H1 (cell line): ENCODE results near the gene HINT3. TPM values are rescaled to one million over a fixed set of nuclear protein-coding genes. Genes with fewer than 3 reads are reported as not detected.

Experiments used
- CTCF ChIA-PET: fragments of 300-600 bp; sonication (Branson Sonifier 250); formaldehyde crosslinking; loops from one replicate; lab custom pipeline; 2021; ENCODE audit not compliant: partially characterized antibody; lab: Charles Lee
- POLR2A ChIA-PET: fragments of 300-600 bp; sonication (Branson Sonifier 250); formaldehyde crosslinking; loops from one replicate; lab custom pipeline; 2021; ENCODE audit warnings: inconsistent platforms; ENCODE audit not compliant: partially characterized antibody; lab: Charles Lee
- DNase-seq, 2 experiments: peaks; one replicate each; pipeline versions ENCODE4 v3.0.0 to v3.0.0-alpha.2; 2010 to 2022; ENCODE audit warnings: low spot score in 2 of 2, low read depth in 1 of 2, mixed read lengths in 1 of 2
- FAIRE-seq: peaks from 2 replicates; lab custom pipeline; 2011; peaks lifted over from hg19 to GRCh38; lab: Jason Lieb, UNC
- H2AFZ ChIP-seq: 2 replicates; pipeline ENCODE4 v1.8.1; 2012; ENCODE audit warnings: low read length, inconsistent platforms
- H2AK5ac ChIP-seq: 2 replicates; pipeline ENCODE4 v1.6.1; 2013; ENCODE audit warnings: low read depth, low read length
- H2BK120ac ChIP-seq: replicated peaks from 2 replicates; pipeline ENCODE3; 2013; ENCODE audit warnings: low read depth, low read length, inconsistent platforms
- H2BK12ac ChIP-seq: 2 replicates; pipeline ENCODE4 v1.6.1; 2013; ENCODE audit warnings: low read depth, low read length
- H2BK15ac ChIP-seq: 2 replicates; pipeline ENCODE4 v1.6.1; 2013; ENCODE audit warnings: low read length
- H2BK20ac ChIP-seq: 2 replicates; pipeline ENCODE4 v1.6.1; 2013; ENCODE audit warnings: low read length
- H2BK5ac ChIP-seq: 2 replicates; pipeline ENCODE4 v1.6.1; 2013; ENCODE audit warnings: low read depth, low read length
- H3K14ac ChIP-seq: 2 replicates; pipeline ENCODE4 v1.6.1; 2013; ENCODE audit warnings: inconsistent platforms; ENCODE audit not compliant: insufficient read length
- H3K18ac ChIP-seq: 2 replicates; pipeline ENCODE4 v1.6.1; 2013; ENCODE audit warnings: low read length; ENCODE audit errors: extremely low read depth
- H3K23ac ChIP-seq: 2 replicates; pipeline ENCODE4 v1.6.1; 2013; ENCODE audit warnings: inconsistent platforms; ENCODE audit not compliant: insufficient read length
- H3K23me2 ChIP-seq: 2 replicates; pipeline ENCODE4 v1.6.1; 2013; ENCODE audit warnings: low read depth, low read length
- H3K27ac ChIP-seq: 2 replicates; pipeline ENCODE4 v1.6.1; 2011; ENCODE audit warnings: low read depth, low read length, inconsistent platforms
- H3K27me3 ChIP-seq, 4 experiments: replicated peaks in 1 of 4; 1 replicate in 1 of 4; 2 replicates in 3 of 4; pipeline versions ENCODE4 v1.6.1 to v1.8.1; 2011 to 2013; ENCODE audit warnings: low read length in 3 of 4, mild to moderate bottlenecking in 3 of 4, inconsistent platforms in 2 of 4, mixed read lengths in 2 of 4, moderate library complexity in 1 of 4; ENCODE audit not compliant: control insufficient read depth in 3 of 4, insufficient read depth in 3 of 4; ENCODE audit errors: extremely low read depth in 1 of 4
- H3K36me3 ChIP-seq, 4 experiments: 2 replicates each; pipeline versions ENCODE4 v1.6.1 to v1.8.1; 2011 to 2013; ENCODE audit warnings: mild to moderate bottlenecking in 4 of 4, low read length in 3 of 4, moderate library complexity in 2 of 4, control low read depth in 1 of 4, inconsistent platforms in 1 of 4; ENCODE audit not compliant: insufficient read depth in 4 of 4, control insufficient read depth in 2 of 4
- H3K4ac ChIP-seq: replicated peaks from 2 replicates; pipeline ENCODE3; 2013; ENCODE audit warnings: low read length, low read depth, mixed read lengths, inconsistent platforms; ENCODE audit not compliant: insufficient read length
- H3K4me1 ChIP-seq, 4 experiments: replicated peaks in 1 of 4; 1 replicate in 1 of 4; 2 replicates in 3 of 4; pipeline versions ENCODE4 v1.6.1 to v1.8.1; 2011 to 2013; ENCODE audit warnings: low read length in 3 of 4, inconsistent platforms in 2 of 4, mixed read lengths in 1 of 4; ENCODE audit not compliant: insufficient read depth in 4 of 4, control insufficient read depth in 3 of 4
- H3K4me2 ChIP-seq, 2 experiments: 2 replicates each; pipeline versions ENCODE4 v1.6.1 to v1.8.1; 2011 to 2013; ENCODE audit warnings: low read depth in 2 of 2, low read length in 2 of 2, control low read depth in 1 of 2, inconsistent platforms in 1 of 2, mild to moderate bottlenecking in 1 of 2; ENCODE audit not compliant: insufficient read depth in 1 of 2
- H3K4me3 ChIP-seq, 4 experiments: fragments of 200-600, 300-600 bp in 1 of 4; sonication (generic), shearing (Covaris generic), sonication (Bioruptor Twin) in 1 of 4; 2 replicates each; pipeline versions ENCODE4 v1.5.1 to v1.8.1; 2011 to 2016; ENCODE audit warnings: low read length in 4 of 4, low read depth in 3 of 4, control low read depth in 2 of 4, inconsistent platforms in 2 of 4, mild to moderate bottlenecking in 2 of 4, mixed read lengths in 1 of 4, moderate library complexity in 1 of 4; ENCODE audit not compliant: insufficient read depth in 2 of 4; ENCODE audit errors: extremely low read depth in 1 of 4
- H3K56ac ChIP-seq: replicated peaks from 2 replicates; pipeline ENCODE3; 2013; ENCODE audit warnings: low read depth, mild to moderate bottlenecking, mixed read lengths, low read length, inconsistent platforms; ENCODE audit not compliant: insufficient read length
- H3K79me1 ChIP-seq: 2 replicates; pipeline ENCODE4 v1.6.1; 2013; ENCODE audit warnings: low read depth, low read length, control low read depth
- H3K79me2 ChIP-seq, 2 experiments: 2 replicates each; pipeline versions ENCODE4 v1.6.1 to v1.8.1; 2012 to 2013; ENCODE audit warnings: low read length in 2 of 2, mild to moderate bottlenecking in 2 of 2, inconsistent platforms in 1 of 2; ENCODE audit not compliant: insufficient read depth in 2 of 2, control insufficient read depth in 1 of 2
- H3K9ac ChIP-seq, 4 experiments: replicated peaks in 1 of 4; 1 replicate in 1 of 4; 2 replicates in 3 of 4; pipeline versions ENCODE4 v1.6.1 to v1.8.1; 2011 to 2013; ENCODE audit warnings: low read depth in 3 of 4, low read length in 3 of 4, control low read depth in 2 of 4, mild to moderate bottlenecking in 2 of 4, moderate library complexity in 2 of 4, inconsistent platforms in 1 of 4; ENCODE audit errors: extremely low read depth in 1 of 4
- H3K9me3 ChIP-seq, 2 experiments: 2 replicates each; pipeline versions ENCODE4 v1.6.1 to v1.8.1; 2012 to 2013; ENCODE audit warnings: mild to moderate bottlenecking in 2 of 2, moderate library complexity in 2 of 2, control low read depth in 1 of 2, inconsistent platforms in 1 of 2, low read depth in 1 of 2, low read length in 1 of 2, mixed read lengths in 1 of 2; ENCODE audit not compliant: insufficient read depth in 2 of 2
- H4K20me1 ChIP-seq, 2 experiments: replicated peaks in 1 of 2; 2 replicates each; pipeline versions ENCODE3 to v1.8.1; 2011 to 2013; ENCODE audit warnings: inconsistent platforms in 2 of 2, low read length in 2 of 2, mild to moderate bottlenecking in 1 of 2; ENCODE audit not compliant: insufficient read depth in 2 of 2, control insufficient read depth in 1 of 2
- H4K5ac ChIP-seq: 2 replicates; pipeline ENCODE4 v1.6.1; 2013; ENCODE audit warnings: low read length, low read depth, mixed read lengths, inconsistent platforms; ENCODE audit not compliant: insufficient read length
- H4K8ac ChIP-seq: 2 replicates; pipeline ENCODE4 v1.8.0; 2013; ENCODE audit warnings: mild to moderate bottlenecking, moderate library complexity, low read length, inconsistent platforms; ENCODE audit not compliant: insufficient read depth; ENCODE audit errors: extremely low read depth
- H4K91ac ChIP-seq: replicated peaks from 2 replicates; pipeline ENCODE3; 2013; ENCODE audit warnings: low read length, mixed read lengths, inconsistent platforms; ENCODE audit not compliant: insufficient read length
- CBX8 ChIP-seq: fragments of 300-800, 300-1000 bp; sonication (generic); IDR thresholded peaks from 2 replicates; pipeline ENCODE4 v1.7.1; 2016; ENCODE audit warnings: low read depth, low read length, borderline replicate concordance
- SP1 ChIP-seq: IDR thresholded peaks from 2 replicates; pipeline ENCODE4 v1.6.1; 2011; ENCODE audit warnings: low read depth, low read length
- WGBS, 2 experiments: shearing (Covaris generic) in 1 of 2; methylation state at CpG; one replicate each; pipeline versions ENCODE4 v1.1.6 to v1.1.7; 2013 to 2015; ENCODE audit warnings: low lambda C conversion rate in 2 of 2, mixed read lengths in 2 of 2, inconsistent platforms in 1 of 2, low coverage in 1 of 2, missing lambda C conversion rate in 1 of 2; ENCODE audit not compliant: insufficient replicate concordance in 2 of 2, insufficient coverage in 1 of 2, insufficient read length in 1 of 2; ENCODE audit errors: extremely low coverage in 1 of 2, missing lambda C conversion rate in 1 of 2; 5-methylcytosine and 5-hydroxymethylcytosine counted together
- polyA plus RNA-seq, 7 experiments: library from polyadenylated mRNA; depleted of rRNA in 3 of 7; stranded (reverse) in 5 of 7; unstranded in 2 of 7; fragments of >200 nt in 5 of 7; fragments of 200-250 nt in 2 of 7; gene quantifications; 1 replicate in 5 of 7; 2 replicates in 1 of 7; 4 replicates in 1 of 7; pipeline versions ENCODE4 v1.2.1 to v1.2.3, GENCODE V29; 2011 to 2013; ENCODE audit warnings: missing spikeins in 2 of 7, mixed read lengths in 2 of 7
- total RNA-seq: library from RNA; stranded (reverse); fragmentation: NEBNext Ultra II Directional; extraction: Animal tissue kit (Norgen Biotek cat#: 25700); gene quantifications from 2 replicates; pipeline ENCODE4 v1.2.1, GENCODE V29; 2021

HINT3 gene
- total and polyA plus RNA-seq, 2 of the 8 experiments (the other 6 are each of a cell fraction or from before 2014, with no cell fraction given) = 1.2 to 7.8 TPM

DNA sequence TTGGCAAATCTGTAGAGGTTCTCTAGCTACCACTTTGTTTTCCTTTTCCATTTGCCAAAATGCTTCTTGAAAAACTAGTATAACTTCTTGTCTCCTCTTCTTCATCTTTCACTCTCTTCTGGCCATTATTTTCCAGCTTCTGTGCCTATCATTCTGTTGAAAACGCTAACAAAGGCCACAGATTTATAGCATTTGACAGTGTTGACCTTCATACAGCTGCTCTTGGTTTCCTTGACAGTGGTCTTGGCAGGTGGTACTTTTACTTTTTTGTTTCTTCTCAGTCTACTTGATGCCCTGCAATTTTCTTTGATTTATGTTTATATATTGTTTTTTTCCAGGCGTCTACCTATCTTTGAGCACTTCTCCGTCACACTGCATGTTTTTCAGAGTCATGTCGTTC, 53.5 kb downstream of the HINT3 start:
- 92% methylated on average over 4 of the region's 4 CpGs; no CpG with 5 or more reads in 1 of the 2 experiments for WGBS, 2 experiments
- ChIA-PET POLR2A (no interaction called here), CTCF (interaction anchor here (5.4 kb wide), 1 partner anchor 12 kb away, joined by 39 read pairs; no protein-coding TSS in a partner anchor)
- H3K23ac ChIP-seq = no peak overlapping the region
- H2BK12ac ChIP-seq = no peak overlapping the region
- H3K4me2 ChIP-seq = no peak overlapping the region
- H3K14ac ChIP-seq = no peak overlapping the region
- no peaks in the 10 kb centered on the region for H3K4me1 ChIP-seq
- H2BK5ac ChIP-seq = no peak overlapping the region
- peaks cover 3 to 74% (median 32%) of the 10 kb centered on the region in 4 experiments; a peak in 7 of 8 replicates for H3K36me3 ChIP-seq
- no peak overlapping the region for H3K9ac ChIP-seq
- TF ChIP-seq CBX8 = no peak
- TF ChIP-seq SP1 = no peak
- no peaks in the 10 kb centered on the region for H3K79me1 ChIP-seq
- H3K27ac ChIP-seq = no peak overlapping the region
- H2AK5ac ChIP-seq = no peak overlapping the region
- no peaks in the 10 kb centered on the region for H3K23me2 ChIP-seq
- H2AFZ ChIP-seq = no peak overlapping the region
- H3K4me3 ChIP-seq = no peak overlapping the region
- DNase-seq (no peak), FAIRE-seq (no peak)
- no peak overlapping the region for H4K8ac ChIP-seq
- H4K91ac ChIP-seq = no peak overlapping the region
- no peak overlapping the region for H2BK15ac ChIP-seq
- H3K56ac ChIP-seq = no peak overlapping the region
- no peak overlapping the region for H2BK20ac ChIP-seq
- H4K20me1 ChIP-seq = no peaks in the 10 kb centered on the region
- H2BK120ac ChIP-seq = no peak overlapping the region
- no peaks in the 10 kb centered on the region for H3K9me3 ChIP-seq
- H3K4ac ChIP-seq = no peak overlapping the region
- H4K5ac ChIP-seq = no peak overlapping the region
- H3K18ac ChIP-seq = no peak overlapping the region
- H3K27me3 ChIP-seq = no peaks in the 10 kb centered on the region
- H3K79me2 ChIP-seq = peaks cover 0 to 2% of the 10 kb centered on the region in 2 experiments; a peak in 1 of 4 replicates
